ENCODE data around the gene WDR6.

WDR6 gene

GRCh38 chr3:49028298-49028672 is 21.1 kb downstream of the WDR6 start:
- no peak for DNase-seq (ENCODE audit: low spot score)

GRCh38 chr3:49028673-49029562 is 21.7 kb downstream of the WDR6 start, which contains the start of gene IMPDH2:
IMPDH2 (minus strand) TSS chr3:49029398; CDS start chr3:49029350, 48 bp downstream.
- DNase-seq (ENCODE audit: low spot score): peak; percentile 89

- DNase-seq (ENCODE audit: low spot score): no peak
These were observed 22.3 kb downstream of the WDR6 start for GRCh38 chr3:49029563-49029884.

- no peak for DNase-seq (ENCODE audit: low spot score)
These were observed 23.1 kb downstream of the WDR6 start for GRCh38 chr3:49030321-49030720.

- no peak for DNase-seq (ENCODE audit: low spot score)
These were observed 25.6 kb downstream of the WDR6 start for GRCh38 chr3:49032646-49033304.

GRCh38 chr3:49034650-49035049 is 27.5 kb downstream of the WDR6 start:
- DNase-seq (ENCODE audit: low spot score): no peak

- DNase-seq (ENCODE audit: low spot score): no peak
These were observed 28.1 kb downstream of the WDR6 start for GRCh38 chr3:49035281-49035680.

GRCh38 chr3:49053543-49053942 is 46.4 kb downstream of the WDR6 start:
- DNase-seq (ENCODE audit: low spot score): no peak

- no peak for DNase-seq (ENCODE audit: low spot score)
These were observed 47.2 kb downstream of the WDR6 start for GRCh38 chr3:49054344-49054862.

- no peak for DNase-seq (ENCODE audit: low spot score)
These were observed 50.1 kb downstream of the WDR6 start for GRCh38 chr3:49057268-49057667.

GRCh38 chr3:49058011-49058410 is 50.8 kb downstream of the WDR6 start:
- DNase-seq (ENCODE audit: low spot score): no peak
